ENCODE results near the gene CPXM2. TPM values are rescaled to one million over a fixed set of nuclear protein-coding genes. Genes with fewer than 3 reads are reported as not detected.

CPXM2 gene
- total and polyA plus RNA-seq, 2 experiments from 2014 or later = 3.7 to 4.9 TPM

- 84% methylated on average over 5 of the region's 5 CpGs for WGBS (ENCODE audit: low lambda C conversion rate, missing lambda C conversion rate)
- no peak for DNase-seq (ENCODE audit: low spot score)
- no peaks in the 10 kb centered on the region for H3K27me3 ChIP-seq
- no peak overlapping the region for H2AFZ ChIP-seq
- H3K4me1 ChIP-seq (ENCODE audit: insufficient read depth) = no peaks in the 10 kb centered on the region
- H3K27ac ChIP-seq = no peak overlapping the region
- no peaks in the 10 kb centered on the region for H3K79me2 ChIP-seq
- H3K9me3 ChIP-seq (ENCODE audit: low read depth) = no peaks in the 10 kb centered on the region
- H4K20me1 ChIP-seq (ENCODE audit: insufficient read depth, poor library complexity, severe bottlenecking) = no peaks in the 10 kb centered on the region
- no peak overlapping the region for H3K4me3 ChIP-seq
- H3K4me2 ChIP-seq = no peak overlapping the region
- H3K9me2 ChIP-seq (replicated peaks; ENCODE audit: insufficient read depth) = no peaks in the 10 kb centered on the region
- TF ChIP-seq EZH2 (IDR thresholded peaks at IDR 0.05; ENCODE audit: borderline replicate concordance) (no peak), EZH2phosphoT487 (IDR thresholded peaks at IDR 0.05; ENCODE audit: low read depth, severe bottlenecking, unreplicated experiment) (no peak)
- TF ChIP-seq, protein P1, sequence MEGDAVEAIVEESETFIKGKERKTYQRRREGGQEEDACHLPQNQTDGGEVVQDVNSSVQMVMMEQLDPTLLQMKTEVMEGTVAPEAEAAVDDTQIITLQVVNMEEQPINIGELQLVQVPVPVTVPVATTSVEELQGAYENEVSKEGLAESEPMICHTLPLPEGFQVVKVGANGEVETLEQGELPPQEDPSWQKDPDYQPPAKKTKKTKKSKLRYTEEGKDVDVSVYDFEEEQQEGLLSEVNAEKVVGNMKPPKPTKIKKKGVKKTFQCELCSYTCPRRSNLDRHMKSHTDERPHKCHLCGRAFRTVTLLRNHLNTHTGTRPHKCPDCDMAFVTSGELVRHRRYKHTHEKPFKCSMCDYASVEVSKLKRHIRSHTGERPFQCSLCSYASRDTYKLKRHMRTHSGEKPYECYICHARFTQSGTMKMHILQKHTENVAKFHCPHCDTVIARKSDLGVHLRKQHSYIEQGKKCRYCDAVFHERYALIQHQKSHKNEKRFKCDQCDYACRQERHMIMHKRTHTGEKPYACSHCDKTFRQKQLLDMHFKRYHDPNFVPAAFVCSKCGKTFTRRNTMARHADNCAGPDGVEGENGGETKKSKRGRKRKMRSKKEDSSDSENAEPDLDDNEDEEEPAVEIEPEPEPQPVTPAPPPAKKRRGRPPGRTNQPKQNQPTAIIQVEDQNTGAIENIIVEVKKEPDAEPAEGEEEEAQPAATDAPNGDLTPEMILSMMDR (IDR thresholded peaks at IDR 0.05; ENCODE audit: poor library complexity) = no peak
- no peaks in the 10 kb centered on the region for H3K36me3 ChIP-seq (replicated peaks; ENCODE audit: insufficient read depth, low read depth)
These were observed 44.8 kb upstream of the CPXM2 start for GRCh38 chr10:123936426-123936825.

DNA sequence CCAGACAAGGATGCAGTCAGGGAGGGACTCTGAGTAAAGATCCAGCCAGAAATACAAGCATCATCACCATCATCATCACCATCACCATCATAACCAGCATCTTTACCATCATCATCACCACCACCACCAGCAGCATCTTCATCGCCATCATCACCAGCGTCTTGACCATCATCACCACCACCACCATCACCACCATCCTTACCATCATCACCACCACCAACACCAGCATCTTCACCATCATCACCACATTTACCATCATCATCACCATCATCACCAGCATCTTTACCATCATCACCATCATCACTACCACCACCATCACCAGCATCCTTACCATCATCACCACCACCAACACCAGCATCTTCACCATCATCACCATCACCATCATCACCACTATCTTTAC is 44.1 kb upstream of the CPXM2 start:
- no peaks in the 10 kb centered on the region for H3K36me3 ChIP-seq (replicated peaks; ENCODE audit: insufficient read depth, low read depth)
- no peak overlapping the region for H3K4me3 ChIP-seq
- TF ChIP-seq, protein P1 (IDR thresholded peaks at IDR 0.05; ENCODE audit: poor library complexity) = no peak
- TF ChIP-seq EZH2phosphoT487 (IDR thresholded peaks at IDR 0.05; ENCODE audit: low read depth, severe bottlenecking, unreplicated experiment) (no peak), EZH2 (IDR thresholded peaks at IDR 0.05; ENCODE audit: borderline replicate concordance) (no peak)
- H3K9me2 ChIP-seq (replicated peaks; ENCODE audit: insufficient read depth) = no peaks in the 10 kb centered on the region
- H3K27me3 ChIP-seq = no peaks in the 10 kb centered on the region
- 91% methylated on average over 2 of the region's 2 CpGs for WGBS (ENCODE audit: low lambda C conversion rate, missing lambda C conversion rate)
- no peak overlapping the region for H2AFZ ChIP-seq
- no peaks in the 10 kb centered on the region for H3K79me2 ChIP-seq
- H3K4me2 ChIP-seq = no peak overlapping the region
- H3K9me3 ChIP-seq (ENCODE audit: low read depth) = no peaks in the 10 kb centered on the region
- H3K4me1 ChIP-seq (ENCODE audit: insufficient read depth) = no peaks in the 10 kb centered on the region
- DNase-seq (ENCODE audit: low spot score) = no peak
- no peaks in the 10 kb centered on the region for H4K20me1 ChIP-seq (ENCODE audit: insufficient read depth, poor library complexity, severe bottlenecking)
- H3K27ac ChIP-seq = no peak overlapping the region

DNA sequence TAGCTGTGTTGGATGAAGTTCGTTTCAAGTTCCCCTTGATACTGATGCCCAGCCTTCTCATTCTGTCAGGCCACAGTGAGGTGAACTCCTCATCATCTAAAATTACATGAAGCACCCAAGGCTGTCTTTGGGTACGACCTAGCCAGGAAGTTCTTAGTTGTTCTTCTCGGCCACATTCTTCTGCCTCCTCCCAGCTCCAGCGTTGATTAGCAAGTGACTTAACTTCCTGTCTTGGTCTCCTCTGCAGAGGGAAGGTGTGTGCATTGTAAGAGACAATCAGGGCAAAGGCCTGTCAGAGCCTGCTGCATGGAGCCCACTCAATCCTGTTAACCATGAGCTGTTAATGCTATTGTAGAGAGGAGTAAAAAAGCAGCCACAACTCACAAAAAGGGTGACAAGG is 43.2 kb upstream of the CPXM2 start:
- Histone ChIP-seq H3K4me1 (ENCODE audit: insufficient read depth) (no peaks in the 10 kb centered on the region), H3K9me2 (replicated peaks; ENCODE audit: insufficient read depth) (no peaks in the 10 kb centered on the region), H3K9me3 (ENCODE audit: low read depth) (no peaks in the 10 kb centered on the region), H4K20me1 (ENCODE audit: insufficient read depth, poor library complexity, severe bottlenecking) (no peaks in the 10 kb centered on the region), H3K4me3 (no peak overlapping the region), H3K27me3 (no peaks in the 10 kb centered on the region), H3K4me2 (no peak overlapping the region), H3K79me2 (no peaks in the 10 kb centered on the region), H3K36me3 (replicated peaks; ENCODE audit: insufficient read depth, low read depth) (no peaks in the 10 kb centered on the region), H2AFZ (no peak overlapping the region), H3K27ac (no peak overlapping the region)
- TF ChIP-seq, protein P1 (IDR thresholded peaks at IDR 0.05; ENCODE audit: poor library complexity) = no peak
- TF ChIP-seq EZH2phosphoT487 (IDR thresholded peaks at IDR 0.05; ENCODE audit: low read depth, severe bottlenecking, unreplicated experiment) = no peak
- no peak for TF ChIP-seq EZH2 (IDR thresholded peaks at IDR 0.05; ENCODE audit: borderline replicate concordance)
- no peak for DNase-seq (ENCODE audit: low spot score)
- WGBS (ENCODE audit: low lambda C conversion rate, missing lambda C conversion rate) = 77% methylated on average over 4 of the region's 4 CpGs
